Erythroblast (primary cell): ENCODE measurements around the gene PURA.

ENCODE experiments used
- DNase-seq, 2 experiments: peaks; one replicate each; lab custom pipeline; 2025; lab: John Stamatoyannopoulos, UW
- GATA1 ChIP-seq: IDR thresholded peaks from 2 replicates; pipeline ENCODE4 v1.6.1; 2011; ENCODE audit warnings: low read depth, mild to moderate bottlenecking, control low read depth, low read length, moderate library complexity
- POLR2A ChIP-seq: IDR thresholded peaks from 2 replicates; pipeline ENCODE4 v1.6.1; 2011; ENCODE audit warnings: mild to moderate bottlenecking, low read length

PURA gene

DNA sequence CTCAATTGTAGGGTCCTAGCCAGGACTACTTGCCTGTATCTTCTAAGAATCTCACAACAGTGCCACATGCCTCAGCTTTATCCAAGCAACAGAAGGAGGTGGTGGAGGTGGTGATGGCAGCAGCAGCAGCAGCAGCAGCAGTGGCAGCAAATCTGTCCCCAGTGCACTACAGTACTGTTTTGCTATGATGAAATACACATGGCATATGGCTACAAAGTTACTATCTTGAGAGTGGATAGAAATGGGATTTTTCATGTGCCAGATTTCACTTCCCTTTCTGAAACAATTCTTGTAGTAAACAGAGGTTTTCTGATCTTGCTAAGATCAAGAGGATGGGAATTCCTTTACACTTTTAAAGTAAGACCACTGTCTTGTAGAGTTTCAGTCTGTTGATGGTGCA lies 53.0 kb downstream of the PURA start:
- no peak for TF ChIP-seq GATA1
- no peak for TF ChIP-seq POLR2A
- no peak for DNase-seq

- no peak for DNase-seq
- no peak for TF ChIP-seq POLR2A
- no peak for TF ChIP-seq GATA1
Measured at GRCh38 chr5:140168371-140168770, 54.5 kb downstream of the PURA start.

GRCh38 chr5:140169410-140169809 lies 55.5 kb downstream of the PURA start:
- no peak for TF ChIP-seq GATA1
- no peak for TF ChIP-seq POLR2A
- DNase-seq: peak in 1 of 2 experiments; percentile 38

- DNase-seq: no peak
- TF ChIP-seq POLR2A: no peak
- no peak for TF ChIP-seq GATA1
Measured at GRCh38 chr5:140172483-140172882, 58.6 kb downstream of the PURA start.

- DNase-seq: peak in 1 of 2 experiments; percentile 31
- TF ChIP-seq POLR2A (no peak), GATA1 (no peak)
Measured at GRCh38 chr5:140174014-140174413, 60.1 kb downstream of the PURA start.

- TF ChIP-seq POLR2A (peak; percentile 84), GATA1 (no peak)
- peak; percentile 95 to 98 for DNase-seq
Measured at GRCh38 chr5:140174465-140175366, 60.8 kb downstream of the PURA start, which contains the start of gene CYSTM1. Gene CYSTM1 (plus strand): TSS chr5:140175188. CDS start chr5:140194466, 19,278 bp downstream.
